Tibial artery (tissue), 4 donors: Measurements from ENCODE around the gene MMP2.
A peak's percentile ranks its signal among the peaks of the same experiment; 100 is the strongest.

Source experiments
- DNase-seq, 2 donors: peaks; one replicate each; pipeline ENCODE4 v3.0.0-alpha.2; 2019
- H3K27ac ChIP-seq, 2 donors: fragments of 200-600 bp; sonication (generic) in 1 of 2; 1 replicate in 1 of 2; 2 replicates in 1 of 2; pipeline ENCODE4 v1.5.1; 2018 to 2019; ENCODE audit warnings: mild to moderate bottlenecking in 1 of 2
- H3K27me3 ChIP-seq, 2 donors: fragments of 200-600 bp; sonication (generic) in 1 of 2; one replicate each; pipeline versions ENCODE4 v1.5.1 to v1.6.0; 2016 to 2019
- H3K36me3 ChIP-seq, 3 donors: fragments of 200-600 bp; sonication (generic) in 2 of 3; one replicate each; pipeline ENCODE4 v1.5.1; 2016 to 2019; ENCODE audit warnings: mild to moderate bottlenecking in 2 of 3
- H3K4me1 ChIP-seq, 4 donors: fragments of 200-600 bp; sonication (generic) in 2 of 4; 1 replicate in 3 of 4; 2 replicates in 1 of 4; pipeline ENCODE4 v1.5.1; 2016 to 2019
- H3K4me3 ChIP-seq, 2 donors: fragments of 200-600 bp; sonication (generic) in 1 of 2; 1 replicate in 1 of 2; 2 replicates in 1 of 2; pipeline ENCODE4 v1.5.1; 2018 to 2019; ENCODE audit warnings: mild to moderate bottlenecking in 2 of 2
- H3K9me3 ChIP-seq, 3 donors: fragments of 200-600 bp; sonication (generic) in 1 of 3; one replicate each; pipeline ENCODE4 v1.5.1; 2016 to 2019
- CTCF ChIP-seq, 2 experiments: fragments of 200-600 bp in 1 of 2; fragments of 450-650 bp in 1 of 2; IDR thresholded peaks; one replicate each; pipeline ENCODE4 v1.5.1; 2017 to 2019; ENCODE audit warnings: antibody characterized with exemption in 2 of 2, mild to moderate bottlenecking in 1 of 2, moderate library complexity in 1 of 2
- intact Hi-C: fragments of 100-400 bp; cut with DNase I; formaldehyde crosslinking; loops from one replicate; pipeline ENCODE4 v1.15.0; 2023; ENCODE audit warnings: low total_unique reads

MMP2 gene

GRCh38 chr16:55499281-55499680 is 20.3 kb downstream of the MMP2 start:
- H3K4me3 ChIP-seq, result no peak overlapping the region
- peaks cover 0 to 13% (median 6%) of the 10 kb centered on the region in 3 donors for H3K36me3 ChIP-seq
- no peaks in the 10 kb centered on the region for H3K9me3 ChIP-seq
- intact Hi-C loops, result no loop called here
- TF ChIP-seq CTCF (IDR thresholded peaks at IDR 0.05), result no peak
- H3K4me1 ChIP-seq, result peaks cover 0 to 40% (median 31%) of the 10 kb centered on the region in 4 donors
- no peak for DNase-seq
- peak overlapping the region; percentile 36 to 53 for H3K27ac ChIP-seq
- H3K27me3 ChIP-seq, result no peaks in the 10 kb centered on the region

- H3K27ac ChIP-seq, result peak overlapping the region; percentile 36 to 53
These were observed 21.0 kb downstream of the MMP2 start for GRCh38 chr16:55499951-55500529.

DNA sequence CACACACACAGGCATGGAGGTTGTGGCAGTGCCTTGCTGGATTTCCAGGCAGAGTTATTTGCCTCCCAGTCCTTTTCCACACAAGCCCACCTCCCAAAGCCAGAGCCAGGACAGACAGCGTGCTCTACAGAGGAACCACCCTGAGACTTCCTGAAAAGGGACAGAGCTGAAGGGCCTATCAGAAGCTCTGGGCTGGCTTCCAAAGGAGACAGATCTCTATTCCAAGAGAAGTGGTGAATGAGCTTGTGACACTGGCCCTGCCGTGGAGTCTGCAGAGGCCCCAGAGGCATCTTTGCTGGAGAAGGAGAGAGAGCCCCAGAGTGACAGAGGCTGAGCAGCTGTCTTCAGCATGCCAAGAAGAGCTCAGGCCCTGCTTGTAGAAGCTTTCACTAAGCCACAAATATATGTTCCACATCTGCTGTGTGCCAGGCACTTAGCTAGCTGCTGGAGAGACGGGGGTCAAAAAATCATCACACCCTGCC is 21.6 kb downstream of the MMP2 start:
- H3K27me3 ChIP-seq, result no peaks in the 10 kb centered on the region
- peaks cover 0 to 40% (median 28%) of the 10 kb centered on the region in 4 donors for H3K4me1 ChIP-seq
- H3K27ac ChIP-seq, result peak overlapping the region in 1 of 2 donors; percentile 36
- peak in 1 of 2 donors; percentile 76 for DNase-seq
- no peak for TF ChIP-seq CTCF (IDR thresholded peaks at IDR 0.05)
- no peaks in the 10 kb centered on the region for H3K9me3 ChIP-seq
- H3K36me3 ChIP-seq, result peaks cover 0 to 22% (median 15%) of the 10 kb centered on the region in 3 donors
- intact Hi-C loops, result no loop called here
- no peak overlapping the region for H3K4me3 ChIP-seq

More at GRCh38 chr16:55499951-55500529, 21.0 kb downstream of the MMP2 start:
- Histone ChIP-seq H3K27me3 (no peaks in the 10 kb centered on the region), H3K4me3 (no peak overlapping the region), H3K36me3 (peaks cover 0 to 17% (median 10%) of the 10 kb centered on the region in 3 donors), H3K9me3 (no peaks in the 10 kb centered on the region), H3K4me1 (peaks cover 0 to 40% (median 28%) of the 10 kb centered on the region in 4 donors)
- intact Hi-C loops, result no loop called here
- peak in 1 of 2 donors; percentile 18 for DNase-seq
- TF ChIP-seq CTCF (IDR thresholded peaks at IDR 0.05), result no peak

DNA sequence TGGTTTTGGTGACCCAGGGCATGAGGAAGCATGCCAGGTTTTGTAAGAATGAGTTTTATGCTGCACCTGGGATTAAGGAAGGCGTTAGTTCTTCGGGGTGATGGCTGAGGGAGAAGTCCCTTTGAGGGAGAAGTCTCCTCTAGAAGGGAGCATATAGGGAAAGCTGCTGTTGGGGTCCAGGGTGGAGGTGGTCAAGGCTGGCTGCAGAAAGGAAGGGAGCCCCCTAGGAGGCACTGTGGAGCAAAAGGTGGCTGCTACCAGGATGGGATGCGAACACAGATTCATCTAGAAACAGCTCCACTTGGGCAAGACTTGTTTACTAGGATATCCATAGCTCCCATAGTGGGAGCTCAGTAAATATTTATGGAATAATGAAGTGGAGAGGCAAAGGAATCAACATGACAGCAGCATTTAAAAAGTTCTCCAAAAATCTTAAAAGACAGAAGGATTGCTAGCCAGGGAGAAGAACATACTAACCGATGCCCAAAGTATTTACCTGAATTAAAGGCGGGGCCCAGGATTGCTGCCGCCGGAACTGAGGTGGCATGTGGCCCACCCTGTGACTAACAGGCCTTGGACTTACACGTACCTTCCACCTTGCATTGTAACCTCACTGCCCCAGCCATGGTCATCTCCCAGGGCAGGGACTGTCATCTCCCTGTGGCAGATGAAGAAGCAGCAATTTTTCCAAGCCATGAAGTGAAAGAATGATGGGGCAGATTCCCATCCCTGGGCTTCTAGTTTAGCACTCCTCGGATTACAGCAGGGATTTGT is 22.7 kb downstream of the MMP2 start:
- TF ChIP-seq CTCF (IDR thresholded peaks at IDR 0.05), result no peak
- DNase-seq, result peak in 1 of 2 donors; percentile 23
- H3K9me3 ChIP-seq, result no peaks in the 10 kb centered on the region
- H3K27ac ChIP-seq, result no peak overlapping the region
- peaks cover 0 to 40% (median 28%) of the 10 kb centered on the region in 4 donors for H3K4me1 ChIP-seq
- intact Hi-C loops, result no loop called here
- H3K4me3 ChIP-seq, result no peak overlapping the region
- peaks cover 0 to 34% (median 23%) of the 10 kb centered on the region in 3 donors for H3K36me3 ChIP-seq
- no peaks in the 10 kb centered on the region for H3K27me3 ChIP-seq

- H3K27ac ChIP-seq, result peak overlapping the region; percentile 30 to 37
- TF ChIP-seq CTCF (IDR thresholded peaks at IDR 0.05), result no peak
- no peaks in the 10 kb centered on the region for H3K9me3 ChIP-seq
- H3K27me3 ChIP-seq, result no peaks in the 10 kb centered on the region
- no peak overlapping the region for H3K4me3 ChIP-seq
- intact Hi-C loops, result no loop called here
- peaks cover 0 to 40% (median 28%) of the 10 kb centered on the region in 4 donors for H3K4me1 ChIP-seq
- peaks cover 0 to 33% (median 19%) of the 10 kb centered on the region in 3 donors for H3K36me3 ChIP-seq
- peak; percentile 82 to 92 for DNase-seq
These were observed 23.9 kb downstream of the MMP2 start for GRCh38 chr16:55502801-55503366.
